H1 (cell line): Measurements from ENCODE around the gene ANXA2. TPM values are rescaled to one million over a fixed set of nuclear protein-coding genes. Genes with fewer than 3 reads are reported as not detected.

Source experiments
- BCL11A ChIP-seq, 2 experiments: IDR thresholded peaks; one replicate each; pipeline ENCODE4 v1.6.1; 2011; ENCODE audit warnings: low read depth in 2 of 2, low read length in 2 of 2, mild to moderate bottlenecking in 2 of 2
- CEBPB ChIP-seq: IDR thresholded peaks from 2 replicates; pipeline ENCODE4 v1.6.1; 2012; ENCODE audit warnings: low read depth, low read length
- CHD1 ChIP-seq: IDR thresholded peaks from 2 replicates; pipeline ENCODE4 v1.6.1; 2012; ENCODE audit warnings: low read depth, low read length, improper control_type of control experiment
- JUN ChIP-seq: IDR thresholded peaks from 2 replicates; pipeline ENCODE4 v1.6.1; 2011; ENCODE audit warnings: low read depth, mild to moderate bottlenecking, improper control_type of control experiment, low read length
- KDM5A ChIP-seq: fragments of 200-600 bp; IDR thresholded peaks from 2 replicates; pipeline ENCODE4 v1.7.1; 2012; ENCODE audit warnings: mild to moderate bottlenecking, low read length, inconsistent platforms, mixed read lengths
- SIN3A ChIP-seq, 2 experiments: IDR thresholded peaks in 1 of 2; conservative IDR thresholded peaks in 1 of 2; 2 replicates each; pipeline ENCODE4 v1.6.1; 2011 to 2012; ENCODE audit warnings: low read length in 2 of 2, improper control_type of control experiment in 1 of 2, low read depth in 1 of 2, mild to moderate bottlenecking in 1 of 2
- SIX5 ChIP-seq: IDR thresholded peaks from 2 replicates; pipeline ENCODE4 v1.6.1; 2011; ENCODE audit warnings: mild to moderate bottlenecking, low read depth, low read length
- SP2 ChIP-seq: IDR thresholded peaks from 2 replicates; pipeline ENCODE4 v1.6.1; 2012; ENCODE audit warnings: mild to moderate bottlenecking, low read length, inconsistent platforms
- TEAD4 ChIP-seq: IDR thresholded peaks from 2 replicates; pipeline ENCODE4 v1.6.1; 2012; ENCODE audit warnings: low read depth, low read length, inconsistent platforms, mixed read lengths
- polyA plus RNA-seq, 7 experiments: library from polyadenylated mRNA; depleted of rRNA in 3 of 7; stranded (reverse) in 5 of 7; unstranded in 2 of 7; fragments of >200 nt in 5 of 7; fragments of 200-250 nt in 2 of 7; gene quantifications; 1 replicate in 5 of 7; 2 replicates in 1 of 7; 4 replicates in 1 of 7; pipeline versions ENCODE4 v1.2.1 to v1.2.3, GENCODE V29; 2011 to 2013; ENCODE audit warnings: missing spikeins in 2 of 7, mixed read lengths in 2 of 7
- total RNA-seq: library from RNA; stranded (reverse); fragmentation: NEBNext Ultra II Directional; extraction: Animal tissue kit (Norgen Biotek cat#: 25700); gene quantifications from 2 replicates; pipeline ENCODE4 v1.2.1, GENCODE V29; 2021
- TF ChIP-seq, protein P1 (sequence below): fragments of 300-600 bp; sonication (generic); IDR thresholded peaks from 2 replicates; pipeline ENCODE4 v1.7.1; 2012; ENCODE audit warnings: low read length, moderate library complexity, mild to moderate bottlenecking, inconsistent platforms; ENCODE audit not compliant: insufficient replicate concordance
- TF ChIP-seq, protein P2 (sequence below): IDR thresholded peaks from 2 replicates; pipeline ENCODE4 v1.6.1; 2012; ENCODE audit warnings: inconsistent platforms
- TF ChIP-seq, protein P3 (sequence below): IDR thresholded peaks from 2 replicates; pipeline ENCODE4 v1.6.1; 2011; ENCODE audit warnings: low read depth, mild to moderate bottlenecking, low read length; ENCODE audit not compliant: insufficient read depth

Gene ANXA2
- total and polyA plus RNA-seq, 2 of the 8 experiments (the other 6 are each of a cell fraction or from before 2014, with no cell fraction given) = 178 to 217 TPM

DNA sequence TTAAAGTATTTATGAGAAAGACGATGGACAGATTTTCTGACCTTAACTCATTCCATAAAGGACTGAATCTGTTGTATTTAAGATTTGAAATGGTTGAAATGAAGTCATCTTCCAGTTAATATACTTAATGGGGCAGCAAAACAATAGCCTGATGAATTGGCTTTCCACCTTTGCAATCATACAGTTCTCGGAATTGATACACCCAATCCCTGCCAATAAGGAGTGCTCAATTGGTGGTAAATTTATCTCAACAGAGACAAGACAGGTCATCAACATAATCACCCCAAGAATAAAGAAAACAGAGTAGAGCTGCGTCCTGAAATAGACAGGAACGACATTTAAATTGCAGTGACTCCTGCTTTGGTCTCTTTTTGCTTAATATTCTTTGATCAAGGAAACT, 11.2 kb downstream of the ANXA2 start (continued):
- TF ChIP-seq, protein P1, sequence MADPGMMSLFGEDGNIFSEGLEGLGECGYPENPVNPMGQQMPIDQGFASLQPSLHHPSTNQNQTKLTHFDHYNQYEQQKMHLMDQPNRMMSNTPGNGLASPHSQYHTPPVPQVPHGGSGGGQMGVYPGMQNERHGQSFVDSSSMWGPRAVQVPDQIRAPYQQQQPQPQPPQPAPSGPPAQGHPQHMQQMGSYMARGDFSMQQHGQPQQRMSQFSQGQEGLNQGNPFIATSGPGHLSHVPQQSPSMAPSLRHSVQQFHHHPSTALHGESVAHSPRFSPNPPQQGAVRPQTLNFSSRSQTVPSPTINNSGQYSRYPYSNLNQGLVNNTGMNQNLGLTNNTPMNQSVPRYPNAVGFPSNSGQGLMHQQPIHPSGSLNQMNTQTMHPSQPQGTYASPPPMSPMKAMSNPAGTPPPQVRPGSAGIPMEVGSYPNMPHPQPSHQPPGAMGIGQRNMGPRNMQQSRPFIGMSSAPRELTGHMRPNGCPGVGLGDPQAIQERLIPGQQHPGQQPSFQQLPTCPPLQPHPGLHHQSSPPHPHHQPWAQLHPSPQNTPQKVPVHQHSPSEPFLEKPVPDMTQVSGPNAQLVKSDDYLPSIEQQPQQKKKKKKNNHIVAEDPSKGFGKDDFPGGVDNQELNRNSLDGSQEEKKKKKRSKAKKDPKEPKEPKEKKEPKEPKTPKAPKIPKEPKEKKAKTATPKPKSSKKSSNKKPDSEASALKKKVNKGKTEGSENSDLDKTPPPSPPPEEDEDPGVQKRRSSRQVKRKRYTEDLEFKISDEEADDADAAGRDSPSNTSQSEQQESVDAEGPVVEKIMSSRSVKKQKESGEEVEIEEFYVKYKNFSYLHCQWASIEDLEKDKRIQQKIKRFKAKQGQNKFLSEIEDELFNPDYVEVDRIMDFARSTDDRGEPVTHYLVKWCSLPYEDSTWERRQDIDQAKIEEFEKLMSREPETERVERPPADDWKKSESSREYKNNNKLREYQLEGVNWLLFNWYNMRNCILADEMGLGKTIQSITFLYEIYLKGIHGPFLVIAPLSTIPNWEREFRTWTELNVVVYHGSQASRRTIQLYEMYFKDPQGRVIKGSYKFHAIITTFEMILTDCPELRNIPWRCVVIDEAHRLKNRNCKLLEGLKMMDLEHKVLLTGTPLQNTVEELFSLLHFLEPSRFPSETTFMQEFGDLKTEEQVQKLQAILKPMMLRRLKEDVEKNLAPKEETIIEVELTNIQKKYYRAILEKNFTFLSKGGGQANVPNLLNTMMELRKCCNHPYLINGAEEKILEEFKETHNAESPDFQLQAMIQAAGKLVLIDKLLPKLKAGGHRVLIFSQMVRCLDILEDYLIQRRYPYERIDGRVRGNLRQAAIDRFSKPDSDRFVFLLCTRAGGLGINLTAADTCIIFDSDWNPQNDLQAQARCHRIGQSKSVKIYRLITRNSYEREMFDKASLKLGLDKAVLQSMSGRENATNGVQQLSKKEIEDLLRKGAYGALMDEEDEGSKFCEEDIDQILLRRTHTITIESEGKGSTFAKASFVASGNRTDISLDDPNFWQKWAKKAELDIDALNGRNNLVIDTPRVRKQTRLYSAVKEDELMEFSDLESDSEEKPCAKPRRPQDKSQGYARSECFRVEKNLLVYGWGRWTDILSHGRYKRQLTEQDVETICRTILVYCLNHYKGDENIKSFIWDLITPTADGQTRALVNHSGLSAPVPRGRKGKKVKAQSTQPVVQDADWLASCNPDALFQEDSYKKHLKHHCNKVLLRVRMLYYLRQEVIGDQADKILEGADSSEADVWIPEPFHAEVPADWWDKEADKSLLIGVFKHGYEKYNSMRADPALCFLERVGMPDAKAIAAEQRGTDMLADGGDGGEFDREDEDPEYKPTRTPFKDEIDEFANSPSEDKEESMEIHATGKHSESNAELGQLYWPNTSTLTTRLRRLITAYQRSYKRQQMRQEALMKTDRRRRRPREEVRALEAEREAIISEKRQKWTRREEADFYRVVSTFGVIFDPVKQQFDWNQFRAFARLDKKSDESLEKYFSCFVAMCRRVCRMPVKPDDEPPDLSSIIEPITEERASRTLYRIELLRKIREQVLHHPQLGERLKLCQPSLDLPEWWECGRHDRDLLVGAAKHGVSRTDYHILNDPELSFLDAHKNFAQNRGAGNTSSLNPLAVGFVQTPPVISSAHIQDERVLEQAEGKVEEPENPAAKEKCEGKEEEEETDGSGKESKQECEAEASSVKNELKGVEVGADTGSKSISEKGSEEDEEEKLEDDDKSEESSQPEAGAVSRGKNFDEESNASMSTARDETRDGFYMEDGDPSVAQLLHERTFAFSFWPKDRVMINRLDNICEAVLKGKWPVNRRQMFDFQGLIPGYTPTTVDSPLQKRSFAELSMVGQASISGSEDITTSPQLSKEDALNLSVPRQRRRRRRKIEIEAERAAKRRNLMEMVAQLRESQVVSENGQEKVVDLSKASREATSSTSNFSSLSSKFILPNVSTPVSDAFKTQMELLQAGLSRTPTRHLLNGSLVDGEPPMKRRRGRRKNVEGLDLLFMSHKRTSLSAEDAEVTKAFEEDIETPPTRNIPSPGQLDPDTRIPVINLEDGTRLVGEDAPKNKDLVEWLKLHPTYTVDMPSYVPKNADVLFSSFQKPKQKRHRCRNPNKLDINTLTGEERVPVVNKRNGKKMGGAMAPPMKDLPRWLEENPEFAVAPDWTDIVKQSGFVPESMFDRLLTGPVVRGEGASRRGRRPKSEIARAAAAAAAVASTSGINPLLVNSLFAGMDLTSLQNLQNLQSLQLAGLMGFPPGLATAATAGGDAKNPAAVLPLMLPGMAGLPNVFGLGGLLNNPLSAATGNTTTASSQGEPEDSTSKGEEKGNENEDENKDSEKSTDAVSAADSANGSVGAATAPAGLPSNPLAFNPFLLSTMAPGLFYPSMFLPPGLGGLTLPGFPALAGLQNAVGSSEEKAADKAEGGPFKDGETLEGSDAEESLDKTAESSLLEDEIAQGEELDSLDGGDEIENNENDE = no peak
- no peak for TF ChIP-seq SIN3A (conservative IDR thresholded peaks at IDR 0.05 in 1 of 2, IDR thresholded peaks at IDR 0.05 in 1 of 2; ENCODE audit: low read depth in 1 of 2, low read length in 2 of 2)
- TF ChIP-seq KDM5A = no peak
- TF ChIP-seq CEBPB = no peak
- no peak for TF ChIP-seq SIX5
- no peak for TF ChIP-seq TEAD4
- TF ChIP-seq CHD1 = no peak
- no peak for TF ChIP-seq BCL11A (IDR thresholded peaks at IDR 0.05; ENCODE audit: low read depth in 2 of 2, low read length in 2 of 2)
- TF ChIP-seq JUN = no peak
- TF ChIP-seq, protein P2, sequence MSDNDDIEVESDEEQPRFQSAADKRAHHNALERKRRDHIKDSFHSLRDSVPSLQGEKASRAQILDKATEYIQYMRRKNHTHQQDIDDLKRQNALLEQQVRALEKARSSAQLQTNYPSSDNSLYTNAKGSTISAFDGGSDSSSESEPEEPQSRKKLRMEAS = no peak
- TF ChIP-seq, protein P3, sequence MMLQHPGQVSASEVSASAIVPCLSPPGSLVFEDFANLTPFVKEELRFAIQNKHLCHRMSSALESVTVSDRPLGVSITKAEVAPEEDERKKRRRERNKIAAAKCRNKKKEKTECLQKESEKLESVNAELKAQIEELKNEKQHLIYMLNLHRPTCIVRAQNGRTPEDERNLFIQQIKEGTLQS = no peak
- TF ChIP-seq SP2 = no peak
